H1 (cell line): ENCODE results near the gene GOLGB1. TPM values are rescaled to one million over a fixed set of nuclear protein-coding genes. Genes with fewer than 3 reads are reported as not detected.

Experiments
- CTCF ChIA-PET: fragments of 300-600 bp; sonication (Branson Sonifier 250); formaldehyde crosslinking; loops from one replicate; lab custom pipeline; 2021; ENCODE audit not compliant: partially characterized antibody; lab: Charles Lee
- POLR2A ChIA-PET: fragments of 300-600 bp; sonication (Branson Sonifier 250); formaldehyde crosslinking; loops from one replicate; lab custom pipeline; 2021; ENCODE audit warnings: inconsistent platforms; ENCODE audit not compliant: partially characterized antibody; lab: Charles Lee
- DNase-seq, 2 experiments: peaks; one replicate each; pipeline versions ENCODE4 v3.0.0 to v3.0.0-alpha.2; 2010 to 2022; ENCODE audit warnings: low spot score in 2 of 2, low read depth in 1 of 2, mixed read lengths in 1 of 2
- FAIRE-seq: peaks from 2 replicates; lab custom pipeline; 2011; peaks lifted over from hg19 to GRCh38; lab: Jason Lieb, UNC
- H2AFZ ChIP-seq: 2 replicates; pipeline ENCODE4 v1.8.1; 2012; ENCODE audit warnings: low read length, inconsistent platforms
- H2AK5ac ChIP-seq: 2 replicates; pipeline ENCODE4 v1.6.1; 2013; ENCODE audit warnings: low read depth, low read length
- H2BK120ac ChIP-seq: replicated peaks from 2 replicates; pipeline ENCODE3; 2013; ENCODE audit warnings: low read depth, low read length, inconsistent platforms
- H2BK12ac ChIP-seq: 2 replicates; pipeline ENCODE4 v1.6.1; 2013; ENCODE audit warnings: low read depth, low read length
- H2BK15ac ChIP-seq: 2 replicates; pipeline ENCODE4 v1.6.1; 2013; ENCODE audit warnings: low read length
- H2BK20ac ChIP-seq: 2 replicates; pipeline ENCODE4 v1.6.1; 2013; ENCODE audit warnings: low read length
- H2BK5ac ChIP-seq: 2 replicates; pipeline ENCODE4 v1.6.1; 2013; ENCODE audit warnings: low read depth, low read length
- H3K14ac ChIP-seq: 2 replicates; pipeline ENCODE4 v1.6.1; 2013; ENCODE audit warnings: inconsistent platforms; ENCODE audit not compliant: insufficient read length
- H3K18ac ChIP-seq: 2 replicates; pipeline ENCODE4 v1.6.1; 2013; ENCODE audit warnings: low read length; ENCODE audit errors: extremely low read depth
- H3K23ac ChIP-seq: 2 replicates; pipeline ENCODE4 v1.6.1; 2013; ENCODE audit warnings: inconsistent platforms; ENCODE audit not compliant: insufficient read length
- H3K23me2 ChIP-seq: 2 replicates; pipeline ENCODE4 v1.6.1; 2013; ENCODE audit warnings: low read depth, low read length
- H3K27ac ChIP-seq: 2 replicates; pipeline ENCODE4 v1.6.1; 2011; ENCODE audit warnings: low read depth, low read length, inconsistent platforms
- H3K27me3 ChIP-seq, 4 experiments: replicated peaks in 1 of 4; 1 replicate in 1 of 4; 2 replicates in 3 of 4; pipeline versions ENCODE4 v1.6.1 to v1.8.1; 2011 to 2013; ENCODE audit warnings: low read length in 3 of 4, mild to moderate bottlenecking in 3 of 4, inconsistent platforms in 2 of 4, mixed read lengths in 2 of 4, moderate library complexity in 1 of 4; ENCODE audit not compliant: control insufficient read depth in 3 of 4, insufficient read depth in 3 of 4; ENCODE audit errors: extremely low read depth in 1 of 4
- H3K36me3 ChIP-seq, 4 experiments: 2 replicates each; pipeline versions ENCODE4 v1.6.1 to v1.8.1; 2011 to 2013; ENCODE audit warnings: mild to moderate bottlenecking in 4 of 4, low read length in 3 of 4, moderate library complexity in 2 of 4, control low read depth in 1 of 4, inconsistent platforms in 1 of 4; ENCODE audit not compliant: insufficient read depth in 4 of 4, control insufficient read depth in 2 of 4
- H3K4ac ChIP-seq: replicated peaks from 2 replicates; pipeline ENCODE3; 2013; ENCODE audit warnings: low read length, low read depth, mixed read lengths, inconsistent platforms; ENCODE audit not compliant: insufficient read length
- H3K4me1 ChIP-seq, 4 experiments: replicated peaks in 1 of 4; 1 replicate in 1 of 4; 2 replicates in 3 of 4; pipeline versions ENCODE4 v1.6.1 to v1.8.1; 2011 to 2013; ENCODE audit warnings: low read length in 3 of 4, inconsistent platforms in 2 of 4, mixed read lengths in 1 of 4; ENCODE audit not compliant: insufficient read depth in 4 of 4, control insufficient read depth in 3 of 4
- H3K4me2 ChIP-seq, 2 experiments: 2 replicates each; pipeline versions ENCODE4 v1.6.1 to v1.8.1; 2011 to 2013; ENCODE audit warnings: low read depth in 2 of 2, low read length in 2 of 2, control low read depth in 1 of 2, inconsistent platforms in 1 of 2, mild to moderate bottlenecking in 1 of 2; ENCODE audit not compliant: insufficient read depth in 1 of 2
- H3K4me3 ChIP-seq, 4 experiments: fragments of 200-600, 300-600 bp in 1 of 4; sonication (generic), shearing (Covaris generic), sonication (Bioruptor Twin) in 1 of 4; 2 replicates each; pipeline versions ENCODE4 v1.5.1 to v1.8.1; 2011 to 2016; ENCODE audit warnings: low read length in 4 of 4, low read depth in 3 of 4, control low read depth in 2 of 4, inconsistent platforms in 2 of 4, mild to moderate bottlenecking in 2 of 4, mixed read lengths in 1 of 4, moderate library complexity in 1 of 4; ENCODE audit not compliant: insufficient read depth in 2 of 4; ENCODE audit errors: extremely low read depth in 1 of 4
- H3K56ac ChIP-seq: replicated peaks from 2 replicates; pipeline ENCODE3; 2013; ENCODE audit warnings: low read depth, mild to moderate bottlenecking, mixed read lengths, low read length, inconsistent platforms; ENCODE audit not compliant: insufficient read length
- H3K79me1 ChIP-seq: 2 replicates; pipeline ENCODE4 v1.6.1; 2013; ENCODE audit warnings: low read depth, low read length, control low read depth
- H3K79me2 ChIP-seq, 2 experiments: 2 replicates each; pipeline versions ENCODE4 v1.6.1 to v1.8.1; 2012 to 2013; ENCODE audit warnings: low read length in 2 of 2, mild to moderate bottlenecking in 2 of 2, inconsistent platforms in 1 of 2; ENCODE audit not compliant: insufficient read depth in 2 of 2, control insufficient read depth in 1 of 2
- H3K9ac ChIP-seq, 4 experiments: replicated peaks in 1 of 4; 1 replicate in 1 of 4; 2 replicates in 3 of 4; pipeline versions ENCODE4 v1.6.1 to v1.8.1; 2011 to 2013; ENCODE audit warnings: low read depth in 3 of 4, low read length in 3 of 4, control low read depth in 2 of 4, mild to moderate bottlenecking in 2 of 4, moderate library complexity in 2 of 4, inconsistent platforms in 1 of 4; ENCODE audit errors: extremely low read depth in 1 of 4
- H3K9me3 ChIP-seq, 2 experiments: 2 replicates each; pipeline versions ENCODE4 v1.6.1 to v1.8.1; 2012 to 2013; ENCODE audit warnings: mild to moderate bottlenecking in 2 of 2, moderate library complexity in 2 of 2, control low read depth in 1 of 2, inconsistent platforms in 1 of 2, low read depth in 1 of 2, low read length in 1 of 2, mixed read lengths in 1 of 2; ENCODE audit not compliant: insufficient read depth in 2 of 2
- H4K20me1 ChIP-seq, 2 experiments: replicated peaks in 1 of 2; 2 replicates each; pipeline versions ENCODE3 to v1.8.1; 2011 to 2013; ENCODE audit warnings: inconsistent platforms in 2 of 2, low read length in 2 of 2, mild to moderate bottlenecking in 1 of 2; ENCODE audit not compliant: insufficient read depth in 2 of 2, control insufficient read depth in 1 of 2
- H4K5ac ChIP-seq: 2 replicates; pipeline ENCODE4 v1.6.1; 2013; ENCODE audit warnings: low read length, low read depth, mixed read lengths, inconsistent platforms; ENCODE audit not compliant: insufficient read length
- H4K8ac ChIP-seq: 2 replicates; pipeline ENCODE4 v1.8.0; 2013; ENCODE audit warnings: mild to moderate bottlenecking, moderate library complexity, low read length, inconsistent platforms; ENCODE audit not compliant: insufficient read depth; ENCODE audit errors: extremely low read depth
- H4K91ac ChIP-seq: replicated peaks from 2 replicates; pipeline ENCODE3; 2013; ENCODE audit warnings: low read length, mixed read lengths, inconsistent platforms; ENCODE audit not compliant: insufficient read length
- HDAC6 ChIP-seq: IDR thresholded peaks from one replicate; pipeline ENCODE4 v1.7.1; 2012; ENCODE audit warnings: low read depth, mild to moderate bottlenecking, inconsistent platforms, low read length, moderate library complexity
- YY1 ChIP-seq: IDR thresholded peaks from 2 replicates; pipeline ENCODE4 v1.6.1; 2011; ENCODE audit warnings: low read depth, mild to moderate bottlenecking, low read length
- WGBS, 2 experiments: shearing (Covaris generic) in 1 of 2; methylation state at CpG; one replicate each; pipeline versions ENCODE4 v1.1.6 to v1.1.7; 2013 to 2015; ENCODE audit warnings: low lambda C conversion rate in 2 of 2, mixed read lengths in 2 of 2, inconsistent platforms in 1 of 2, low coverage in 1 of 2, missing lambda C conversion rate in 1 of 2; ENCODE audit not compliant: insufficient replicate concordance in 2 of 2, insufficient coverage in 1 of 2, insufficient read length in 1 of 2; ENCODE audit errors: extremely low coverage in 1 of 2, missing lambda C conversion rate in 1 of 2; 5-methylcytosine and 5-hydroxymethylcytosine counted together
- polyA plus RNA-seq, 7 experiments: library from polyadenylated mRNA; depleted of rRNA in 3 of 7; stranded (reverse) in 5 of 7; unstranded in 2 of 7; fragments of >200 nt in 5 of 7; fragments of 200-250 nt in 2 of 7; gene quantifications; 1 replicate in 5 of 7; 2 replicates in 1 of 7; 4 replicates in 1 of 7; pipeline versions ENCODE4 v1.2.1 to v1.2.3, GENCODE V29; 2011 to 2013; ENCODE audit warnings: missing spikeins in 2 of 7, mixed read lengths in 2 of 7
- total RNA-seq: library from RNA; stranded (reverse); fragmentation: NEBNext Ultra II Directional; extraction: Animal tissue kit (Norgen Biotek cat#: 25700); gene quantifications from 2 replicates; pipeline ENCODE4 v1.2.1, GENCODE V29; 2021

The GOLGB1 gene
- total and polyA plus RNA-seq, 2 of the 8 experiments (the other 6 are each of a cell fraction or from before 2014, with no cell fraction given), result 5.9 to 28.5 TPM

GRCh38 chr3:121621491-121621890 lies 128.1 kb downstream of the GOLGB1 start:
- no peak for DNase-seq
- ChIA-PET CTCF (no interaction called here), POLR2A (no interaction called here)
- no peak for TF ChIP-seq HDAC6
- no peak for TF ChIP-seq YY1

More at GRCh38 chr3:121621491-121621890, 128.1 kb downstream of the GOLGB1 start:
- Histone ChIP-seq H3K9me3 (no peaks in the 10 kb centered on the region), H2BK5ac (no peak overlapping the region), H3K4me2 (no peak overlapping the region), H3K9ac (no peak overlapping the region), H3K56ac (no peak overlapping the region), H2BK12ac (no peak overlapping the region), H3K27me3 (no peaks in the 10 kb centered on the region), H3K4me1 (peaks cover 0 to 4% (median 0%) of the 10 kb centered on the region in 4 experiments; a peak in 2 of 7 replicates), H3K79me1 (no peaks in the 10 kb centered on the region), H3K4ac (no peak overlapping the region), H2BK15ac (no peak overlapping the region), H3K4me3 (no peak overlapping the region), H2BK120ac (no peak overlapping the region), H4K20me1 (no peaks in the 10 kb centered on the region), H4K91ac (no peak overlapping the region), H4K8ac (no peak overlapping the region), H3K14ac (no peak overlapping the region), H3K23me2 (no peaks in the 10 kb centered on the region), H3K18ac (no peak overlapping the region), H4K5ac (no peak overlapping the region), H3K23ac (no peak overlapping the region), H2BK20ac (0 out of 2 replicates have a peak overlapping the region, but pooled peaks have one; percentile 36), H2AFZ (no peak overlapping the region), H3K79me2 (no peaks in the 10 kb centered on the region), H3K27ac (no peak overlapping the region), H3K36me3 (no peaks in the 10 kb centered on the region), H2AK5ac (no peak overlapping the region)
- 100% methylated on average over 6 of the region's 6 CpGs; no CpG with 5 or more reads in 1 of the 2 experiments for WGBS, 2 experiments
- FAIRE-seq, result no peak
